Natural killer cell treated with Interleukin-12 subunit alpha and Interleukin-12 subunit beta and Interleukin-15 and Interleukin-18, amount 100 ng/mL, for 72 hours (primary cell): Measurements from ENCODE around the gene SH3D19. TPM values are rescaled to one million over a fixed set of nuclear protein-coding genes. Genes with fewer than 3 reads are reported as not detected.

Experiments used
- ATAC-seq, 2 donors: fragments of 150-1000 bp; cut with Tn5 transposase in 1 of 2; sonication (Bioruptor Pico), chemical (Tn5 transposase) in 1 of 2; 2 replicates each; pipeline ENCODE4 v1.10.0; 2021
- DNase-seq: peaks from one replicate; pipeline ENCODE4 v3.0.0; 2022; ENCODE audit warnings: low spot score
- H3K27ac Mint-ChIP-seq, 2 donors: 1 replicate in 1 of 2; 2 replicates in 1 of 2; pipeline ENCODE4 v1.8.0; 2022; ENCODE audit warnings: mixed read lengths in 2 of 2, mild to moderate bottlenecking in 1 of 2, moderate library complexity in 1 of 2
- H3K27me3 Mint-ChIP-seq, 2 donors: 1 replicate in 1 of 2; 2 replicates in 1 of 2; pipeline ENCODE4 v1.8.0; 2022; ENCODE audit warnings: mixed read lengths in 2 of 2
- H3K36me3 Mint-ChIP-seq: one replicate; pipeline ENCODE4 v1.8.0; 2022; ENCODE audit warnings: mixed read lengths
- H3K4me1 Mint-ChIP-seq, 2 donors: 1 replicate in 1 of 2; 2 replicates in 1 of 2; pipeline ENCODE4 v1.8.0; 2022; ENCODE audit warnings: low read depth in 2 of 2, mixed read lengths in 2 of 2, mild to moderate bottlenecking in 1 of 2
- H3K4me3 Mint-ChIP-seq: one replicate; pipeline ENCODE4 v1.8.0; 2022; ENCODE audit warnings: mixed read lengths
- H3K9me3 Mint-ChIP-seq: 2 replicates; pipeline ENCODE4 v1.8.0; 2022; ENCODE audit warnings: mixed read lengths
- total RNA-seq, 2 donors: library from RNA; stranded (reverse); gene quantifications; one replicate each; pipeline ENCODE4 v1.2.3, GENCODE V29; 2022

Gene SH3D19
- total RNA-seq, 2 donors from 2014 or later, result not detected

DNA sequence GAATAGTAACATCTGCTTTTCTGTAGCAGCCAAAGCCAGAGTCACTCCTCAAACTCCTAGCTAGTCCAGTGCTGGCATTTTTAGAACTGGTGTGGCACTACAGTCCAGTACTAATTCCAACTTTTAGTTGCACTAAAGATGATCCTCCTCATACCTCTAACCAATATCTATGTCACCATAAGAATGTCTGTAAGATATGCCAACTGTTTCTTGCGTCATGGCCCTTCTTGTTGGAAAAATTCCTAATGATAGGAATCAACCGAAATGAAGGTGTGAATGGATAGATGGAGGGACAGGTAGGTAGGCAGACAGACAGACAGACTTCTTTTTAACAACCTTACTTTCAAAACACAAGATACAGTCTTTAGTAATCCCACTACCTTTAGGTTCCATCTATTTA is 123.0 kb downstream of the SH3D19 start:
- ATAC-seq (no peak), DNase-seq (no peak)
- H3K27me3 Mint-ChIP-seq, result no peaks in the 10 kb centered on the region
- no peaks in the 10 kb centered on the region for H3K4me1 Mint-ChIP-seq
- H3K9me3 Mint-ChIP-seq, result no peaks in the 10 kb centered on the region
- no peaks in the 10 kb centered on the region for H3K36me3 Mint-ChIP-seq
- no peak overlapping the region for H3K27ac Mint-ChIP-seq
- H3K4me3 Mint-ChIP-seq, result no peak overlapping the region

DNA sequence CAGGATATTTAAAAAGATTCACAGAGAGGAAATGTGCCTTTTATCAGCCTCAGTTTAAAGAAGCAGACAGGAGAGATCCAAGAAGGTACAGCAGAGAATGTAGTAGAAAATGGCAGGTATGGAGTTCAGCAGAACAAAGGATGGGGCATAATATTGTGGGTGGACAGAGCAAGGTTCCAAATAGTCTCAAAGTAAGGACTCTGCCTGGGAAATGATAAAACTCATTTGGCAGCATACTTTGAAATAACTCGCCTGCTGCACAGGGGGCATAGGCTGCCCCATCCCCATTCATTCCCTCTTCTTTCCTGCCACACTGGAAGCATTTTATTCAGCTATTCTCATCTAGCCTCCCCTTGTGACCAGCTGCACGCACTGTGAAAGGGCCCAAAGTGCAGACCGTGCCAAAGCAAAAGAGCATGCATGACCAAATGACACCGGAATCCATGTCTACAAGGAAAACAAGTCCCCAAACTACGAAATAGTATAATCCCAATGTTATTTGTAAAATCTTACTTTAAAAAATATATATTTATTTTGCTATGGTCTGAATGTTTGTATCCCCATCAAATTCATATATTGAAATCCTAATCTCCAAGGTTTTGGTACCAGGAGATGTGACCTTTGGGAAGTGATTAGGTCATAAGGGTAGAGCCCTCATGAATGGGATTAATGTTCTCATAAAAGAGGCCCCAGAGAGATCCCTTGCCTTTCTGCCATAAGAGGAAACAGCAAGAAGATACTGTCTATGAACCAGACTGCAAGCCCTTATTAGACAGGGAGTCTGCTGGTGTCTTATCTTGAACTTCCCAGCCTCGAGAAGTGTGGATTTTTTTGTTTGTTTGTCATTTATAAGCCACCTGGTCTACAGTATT is 125.8 kb downstream of the SH3D19 start:
- no peak for ATAC-seq
- no peaks in the 10 kb centered on the region for H3K36me3 Mint-ChIP-seq
- no peak overlapping the region for H3K4me3 Mint-ChIP-seq
- no peaks in the 10 kb centered on the region for H3K9me3 Mint-ChIP-seq
- no peaks in the 10 kb centered on the region for H3K27me3 Mint-ChIP-seq
- H3K27ac Mint-ChIP-seq, result no peak overlapping the region
- H3K4me1 Mint-ChIP-seq, result no peaks in the 10 kb centered on the region
- DNase-seq, result no peak

DNA sequence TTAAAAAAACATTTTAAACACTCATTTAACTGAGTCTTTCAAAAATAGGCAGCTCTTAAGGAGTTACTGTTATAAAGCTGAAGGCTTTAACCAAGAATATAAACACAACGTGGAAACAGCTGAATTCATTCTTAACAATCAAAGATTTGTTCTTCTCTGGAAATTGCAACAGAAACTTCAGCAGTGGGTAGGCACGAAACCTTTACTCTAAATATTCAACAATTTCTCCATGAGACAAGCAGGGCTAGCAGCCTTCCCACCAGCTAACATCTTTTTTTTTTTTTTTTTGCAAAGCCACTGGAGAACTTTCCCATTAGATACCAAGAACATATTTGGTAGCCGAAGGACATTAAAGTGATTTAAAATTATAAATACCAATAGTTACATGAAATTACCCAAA is 126.7 kb downstream of the SH3D19 start:
- H3K4me1 Mint-ChIP-seq, result no peaks in the 10 kb centered on the region
- H3K36me3 Mint-ChIP-seq, result no peaks in the 10 kb centered on the region
- no peaks in the 10 kb centered on the region for H3K27me3 Mint-ChIP-seq
- ATAC-seq (no peak), DNase-seq (no peak)
- H3K9me3 Mint-ChIP-seq, result no peaks in the 10 kb centered on the region
- H3K4me3 Mint-ChIP-seq, result no peak overlapping the region
- no peak overlapping the region for H3K27ac Mint-ChIP-seq

- no peak overlapping the region for H3K4me3 Mint-ChIP-seq
Measured at GRCh38 chr4:151197247-151197646, 128.2 kb downstream of the SH3D19 start.

GRCh38 chr4:151195801-151196200 is 129.6 kb downstream of the SH3D19 start:
- no peak overlapping the region for H3K4me3 Mint-ChIP-seq
- peaks cover 0 to 3% of the 10 kb centered on the region in 2 donors for H3K27me3 Mint-ChIP-seq
- H3K27ac Mint-ChIP-seq, result no peak overlapping the region
- no peaks in the 10 kb centered on the region for H3K4me1 Mint-ChIP-seq
- H3K9me3 Mint-ChIP-seq, result no peaks in the 10 kb centered on the region
- ATAC-seq, result no peak
- H3K36me3 Mint-ChIP-seq, result no peaks in the 10 kb centered on the region
- DNase-seq, result no peak

More at GRCh38 chr4:151197247-151197646, 128.2 kb downstream of the SH3D19 start:
- Mint-ChIP-seq H3K4me1 (no peaks in the 10 kb centered on the region), H3K27me3 (no peaks in the 10 kb centered on the region), H3K27ac (no peak overlapping the region), H3K36me3 (no peaks in the 10 kb centered on the region), H3K9me3 (no peaks in the 10 kb centered on the region)
- no peak for DNase-seq
- ATAC-seq, result no peak

DNA sequence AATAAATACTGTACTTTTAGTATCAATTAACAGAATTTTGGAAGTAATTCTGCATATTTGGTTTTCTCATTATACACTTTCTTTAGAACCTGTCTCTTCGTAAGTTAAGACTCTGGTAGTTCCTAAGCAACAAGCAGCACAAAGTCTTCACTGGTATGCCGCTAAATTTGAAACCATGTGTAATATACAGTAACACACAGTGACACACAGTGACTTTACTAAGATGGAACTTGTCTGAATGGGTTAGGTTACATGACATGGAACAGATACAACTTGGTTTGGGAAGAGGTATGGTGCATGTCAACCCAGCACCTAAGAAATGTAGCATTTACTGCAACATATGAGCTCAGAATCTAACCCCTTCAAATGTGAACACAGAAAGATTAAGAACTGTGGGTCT is 132.0 kb downstream of the SH3D19 start:
- Mint-ChIP-seq H3K27me3 (peaks cover 3 to 9% of the 10 kb centered on the region in 2 donors), H3K4me1 (no peaks in the 10 kb centered on the region), H3K36me3 (no peaks in the 10 kb centered on the region), H3K9me3 (no peaks in the 10 kb centered on the region), H3K4me3 (no peak overlapping the region), H3K27ac (no peak overlapping the region)
- ATAC-seq (no peak), DNase-seq (no peak)

DNA sequence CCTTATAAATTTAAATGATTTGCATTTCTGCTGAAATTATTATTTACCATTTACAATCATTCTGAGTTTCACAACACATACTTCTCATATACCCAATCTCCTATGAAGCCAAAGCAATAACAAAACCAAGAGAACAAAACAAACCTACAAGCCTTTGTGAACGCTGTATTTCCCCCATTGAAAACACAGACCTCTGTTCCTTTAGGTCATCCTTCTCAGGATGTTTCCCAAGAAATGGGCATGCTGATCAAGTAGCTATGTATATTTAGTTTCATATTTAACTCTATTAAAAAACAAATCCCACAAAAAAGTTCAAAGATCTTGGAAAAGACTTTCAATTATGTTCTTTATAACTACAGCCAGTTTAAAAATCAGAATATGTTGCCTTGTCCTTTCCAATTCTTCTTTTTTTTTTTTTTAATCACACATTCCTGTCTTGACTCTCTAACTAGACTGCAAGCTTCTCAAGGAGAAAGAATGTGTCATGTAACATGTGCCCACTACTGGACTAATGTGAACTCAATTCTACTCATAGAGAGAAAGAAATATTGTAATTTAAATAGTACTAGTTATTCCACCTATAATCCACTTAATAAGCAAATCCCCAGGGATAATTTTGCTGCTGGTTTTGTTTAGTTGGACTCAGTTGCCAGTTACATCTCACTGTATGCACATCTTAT is 132.7 kb downstream of the SH3D19 start:
- Mint-ChIP-seq H3K4me3 (no peak overlapping the region), H3K9me3 (no peaks in the 10 kb centered on the region), H3K4me1 (no peaks in the 10 kb centered on the region), H3K36me3 (no peaks in the 10 kb centered on the region), H3K27ac (no peak overlapping the region), H3K27me3 (peaks cover 6 to 14% of the 10 kb centered on the region in 2 donors)
- ATAC-seq (no peak), DNase-seq (no peak)

DNA sequence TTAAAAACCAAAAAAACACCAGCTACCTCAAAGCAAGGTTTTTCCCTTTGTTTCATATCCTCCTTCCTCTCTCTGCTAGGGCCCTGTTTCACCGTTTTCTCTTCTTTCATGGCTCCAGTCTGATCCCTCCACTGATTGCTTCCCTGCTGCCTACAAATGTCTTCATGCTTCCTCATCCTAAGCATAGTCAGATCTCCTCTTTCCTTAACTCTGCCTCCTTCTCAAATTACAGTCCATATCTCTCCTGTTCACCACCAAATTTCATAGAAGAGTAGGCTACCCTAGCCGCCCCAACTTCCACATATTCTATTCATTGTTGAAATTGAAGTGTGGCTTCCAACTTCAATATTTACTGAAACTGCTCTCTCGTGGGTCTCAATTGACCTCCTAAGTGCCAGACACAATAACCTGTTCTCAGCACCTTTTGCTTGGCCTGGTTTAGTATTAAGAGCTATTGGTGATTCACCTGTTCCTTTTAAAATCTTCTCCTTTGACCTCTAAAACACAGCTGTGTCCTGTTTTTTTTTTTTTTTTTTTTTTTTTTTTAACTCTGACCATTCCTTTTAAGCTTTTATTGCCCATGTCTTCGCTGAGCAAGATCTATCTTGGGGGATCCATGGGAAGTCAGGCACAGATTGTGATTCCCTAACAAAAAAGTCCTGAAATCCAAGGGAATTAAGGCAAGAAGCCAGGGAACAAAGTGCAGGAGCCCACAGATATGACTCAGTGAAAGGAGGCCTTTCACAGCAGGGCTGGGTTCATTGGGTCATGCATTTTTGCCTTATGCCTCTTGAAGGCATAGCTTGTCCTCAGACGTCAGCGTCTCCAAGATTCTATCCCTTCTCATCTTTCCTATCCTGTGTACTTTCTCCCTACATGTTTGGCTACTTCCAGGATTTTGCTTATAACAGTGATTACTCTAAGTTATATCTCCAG is 140.6 kb downstream of the SH3D19 start:
- no peak for ATAC-seq
- Mint-ChIP-seq H3K27me3 (peaks cover 7 to 30% of the 10 kb centered on the region in 2 donors), H3K4me1 (no peaks in the 10 kb centered on the region), H3K9me3 (no peaks in the 10 kb centered on the region), H3K27ac (no peak overlapping the region), H3K4me3 (no peak overlapping the region), H3K36me3 (no peaks in the 10 kb centered on the region)
- no peak for DNase-seq

- Mint-ChIP-seq H3K36me3 (no peaks in the 10 kb centered on the region), H3K27ac (no peak overlapping the region), H3K4me3 (no peak overlapping the region), H3K4me1 (no peaks in the 10 kb centered on the region), H3K27me3 (peaks cover 6 to 24% of the 10 kb centered on the region in 2 donors), H3K9me3 (no peaks in the 10 kb centered on the region)
- no peak for ATAC-seq
- no peak for DNase-seq
Measured at GRCh38 chr4:151182455-151182996, 142.9 kb downstream of the SH3D19 start.

GRCh38 chr4:151176685-151177084 is 148.7 kb downstream of the SH3D19 start:
- Mint-ChIP-seq H3K36me3 (no peaks in the 10 kb centered on the region), H3K4me3 (no peak overlapping the region), H3K9me3 (no peaks in the 10 kb centered on the region), H3K27me3 (peaks cover 12 to 33% of the 10 kb centered on the region in 2 donors), H3K27ac (no peak overlapping the region), H3K4me1 (no peaks in the 10 kb centered on the region)
- ATAC-seq, result peak in 1 of 2 donors; percentile 6
- DNase-seq, result no peak

DNA sequence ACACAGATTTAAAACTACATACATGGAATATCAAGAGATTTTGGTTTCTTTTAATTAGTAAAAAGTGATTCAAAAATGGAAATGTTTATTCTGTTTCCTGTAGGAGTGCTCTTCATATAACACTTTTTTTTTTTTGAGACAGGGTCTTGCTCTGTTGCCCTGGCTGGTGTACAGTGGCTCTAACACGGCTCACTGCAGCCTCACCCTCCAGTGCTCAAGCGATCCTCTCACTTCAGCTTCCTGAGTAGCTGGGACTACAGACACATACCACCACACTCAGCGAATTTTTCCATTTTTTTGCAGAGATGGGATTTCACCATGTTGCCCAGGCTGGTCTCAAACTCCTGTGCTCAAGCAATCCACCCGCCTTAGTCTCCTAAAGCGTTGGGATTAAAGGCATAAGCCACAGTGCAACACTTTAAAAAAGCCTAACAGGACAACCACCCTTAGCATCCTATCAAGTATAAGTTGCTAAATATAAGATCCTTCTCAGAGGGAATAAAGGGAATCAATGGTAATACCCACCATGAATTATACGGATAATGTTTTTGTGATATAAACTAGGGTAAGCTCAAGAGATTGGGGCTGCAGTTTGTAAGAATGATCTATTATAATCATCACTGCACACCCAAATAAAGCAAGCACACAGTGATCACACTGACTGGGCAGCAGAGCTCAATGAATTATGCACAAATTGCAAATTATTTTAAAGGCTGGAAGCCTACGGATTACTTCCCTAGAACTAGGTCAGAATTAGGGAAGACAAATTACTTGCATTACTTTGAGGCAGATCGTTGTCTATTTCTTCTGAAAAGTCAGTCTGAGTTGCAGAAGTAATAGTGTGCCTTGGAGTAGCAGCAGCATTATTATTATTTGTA is 149.4 kb downstream of the SH3D19 start:
- no peaks in the 10 kb centered on the region for H3K36me3 Mint-ChIP-seq
- peaks cover 8 to 32% of the 10 kb centered on the region in 2 donors for H3K27me3 Mint-ChIP-seq
- no peak for DNase-seq
- H3K27ac Mint-ChIP-seq, result no peak overlapping the region
- no peak for ATAC-seq
- H3K4me3 Mint-ChIP-seq, result no peak overlapping the region
- no peaks in the 10 kb centered on the region for H3K4me1 Mint-ChIP-seq
- H3K9me3 Mint-ChIP-seq, result no peaks in the 10 kb centered on the region

- H3K27me3 Mint-ChIP-seq, result peaks cover 8 to 32% of the 10 kb centered on the region in 2 donors
- no peaks in the 10 kb centered on the region for H3K36me3 Mint-ChIP-seq
- no peak for DNase-seq
- no peaks in the 10 kb centered on the region for H3K9me3 Mint-ChIP-seq
- no peaks in the 10 kb centered on the region for H3K4me1 Mint-ChIP-seq
- no peak overlapping the region for H3K4me3 Mint-ChIP-seq
- H3K27ac Mint-ChIP-seq, result no peak overlapping the region
- ATAC-seq, result no peak
Measured at GRCh38 chr4:151175233-151175632, 150.2 kb downstream of the SH3D19 start.

DNA sequence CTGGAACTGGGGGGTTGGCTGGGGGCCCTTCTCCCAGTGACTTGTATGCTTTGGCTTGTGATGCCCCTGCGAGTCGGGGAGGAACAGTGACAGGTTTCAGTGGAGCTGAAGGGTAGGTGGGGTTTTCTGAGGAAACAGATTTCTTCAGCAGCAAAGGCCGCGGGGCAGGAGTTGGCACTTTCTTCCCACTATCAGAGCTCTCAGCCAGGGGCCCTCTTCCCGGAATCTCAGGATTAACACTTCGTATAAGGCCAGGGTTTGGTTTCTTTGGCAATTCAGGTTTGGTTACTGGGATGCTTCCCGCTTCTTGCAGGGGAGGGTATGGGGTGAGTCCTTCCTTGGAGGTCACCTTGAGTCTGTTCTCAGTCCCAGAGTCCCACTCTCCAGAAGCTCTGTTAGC is 150.6 kb downstream of the SH3D19 start:
- Mint-ChIP-seq H3K4me3 (no peak overlapping the region), H3K4me1 (no peaks in the 10 kb centered on the region), H3K27ac (no peak overlapping the region), H3K27me3 (peaks cover 8 to 32% of the 10 kb centered on the region in 2 donors), H3K36me3 (no peaks in the 10 kb centered on the region), H3K9me3 (no peaks in the 10 kb centered on the region)
- DNase-seq, result no peak
- no peak for ATAC-seq
